Stomach (tissue), 9 donors: Measurements from ENCODE around the gene RIPPLY2. TPM values are rescaled to one million over a fixed set of nuclear protein-coding genes. Genes with fewer than 3 reads are reported as not detected.

Experiments used
- DNase-seq, 2 donors: peaks; one replicate each; pipeline versions ENCODE4 v3.0.0 to v3.0.0-alpha.2; 2013 to 2019
- H3K27ac ChIP-seq, 5 donors: fragments of 200-600 bp in 4 of 5; sonication (generic) in 4 of 5; one replicate each; pipeline ENCODE4 v1.5.1; 2013 to 2019; ENCODE audit warnings: mild to moderate bottlenecking in 1 of 5, moderate library complexity in 1 of 5
- H3K27me3 ChIP-seq, 3 donors: fragments of 200-600 bp; sonication (generic); one replicate each; pipeline ENCODE4 v1.5.1; 2017 to 2019; ENCODE audit warnings: mixed run types in 1 of 3
- H3K36me3 ChIP-seq, 4 donors: fragments of 200-600 bp; sonication (generic); 1 replicate in 3 of 4; 2 replicates in 1 of 4; pipeline ENCODE4 v1.5.1; 2016 to 2019
- H3K4me1 ChIP-seq, 4 donors: fragments of 200-600 bp; sonication (generic); one replicate each; pipeline ENCODE4 v1.5.1; 2016 to 2019
- H3K4me3 ChIP-seq, 4 donors: fragments of 200-600 bp; sonication (generic) in 3 of 4; one replicate each; pipeline ENCODE4 v1.5.1; 2016 to 2019; ENCODE audit warnings: mild to moderate bottlenecking in 1 of 4
- H3K9me3 ChIP-seq, 4 donors: fragments of 200-600 bp; sonication (generic); one replicate each; pipeline ENCODE4 v1.5.1; 2016 to 2019
- EP300 ChIP-seq: sonication (generic); formaldehyde crosslinking; IDR thresholded peaks from one replicate; pipeline ENCODE4 v1.6.1; 2017; ENCODE audit warnings: antibody characterized with exemption
- POLR2A ChIP-seq, 4 donors: fragments of 450-650 bp; IDR thresholded peaks; one replicate each; pipeline ENCODE4 v1.6.1; 2016; ENCODE audit warnings: antibody characterized with exemption in 4 of 4, control low read depth in 2 of 4, mild to moderate bottlenecking in 1 of 4, moderate library complexity in 1 of 4
- POLR2AphosphoS5 ChIP-seq, 3 donors: sonication (generic); formaldehyde crosslinking; IDR thresholded peaks; one replicate each; pipeline ENCODE4 v1.6.1; 2016; ENCODE audit warnings: antibody characterized with exemption in 3 of 3
- WGBS, 5 donors: extraction: QIAGEN DNeasy Blood & Tissue Kit in 3 of 5; methylation state at CpG; one replicate each; pipeline versions ENCODE4 v1.1.5 to v1.1.7; 2013 to 2018; 5-methylcytosine and 5-hydroxymethylcytosine counted together
- intact Hi-C: fragments of 100-400 bp; cut with DNase I; formaldehyde crosslinking; loops from one replicate; pipeline ENCODE4 v1.15.1; 2023; ENCODE audit warnings: low total_unique reads
- polyA plus RNA-seq, 3 donors: library from polyadenylated mRNA; stranded (reverse); fragments of 200-250 nt; gene quantifications; one replicate each; pipeline ENCODE4 v1.2.3, GENCODE V29; 2013
- total RNA-seq, 5 donors: library from RNA; depleted of rRNA; stranded (reverse); fragments of >200 nt; gene quantifications; one replicate each; pipeline versions ENCODE4 v1.1.0 to v1.2.3, GENCODE V29; 2014 to 2016
- TF ChIP-seq, protein P1 (sequence below), 7 experiments: fragments of 450-650 bp in 4 of 7; fragments of 200-600 bp in 3 of 7; sonication (generic) in 3 of 7; IDR thresholded peaks; one replicate each; pipeline ENCODE4 v1.5.1; 2016 to 2019; ENCODE audit warnings: antibody characterized with exemption in 7 of 7, control low read depth in 2 of 7, mild to moderate bottlenecking in 1 of 7
- donor health status: healthy with polysubstance abuse.
- donor health status: Bipolar disorder and iron deficiency.
- donor health status: healthy.

Gene RIPPLY2
- total and polyA plus RNA-seq, 8 donors, result 1.00 to 1.5 TPM; not detected in 6

DNA sequence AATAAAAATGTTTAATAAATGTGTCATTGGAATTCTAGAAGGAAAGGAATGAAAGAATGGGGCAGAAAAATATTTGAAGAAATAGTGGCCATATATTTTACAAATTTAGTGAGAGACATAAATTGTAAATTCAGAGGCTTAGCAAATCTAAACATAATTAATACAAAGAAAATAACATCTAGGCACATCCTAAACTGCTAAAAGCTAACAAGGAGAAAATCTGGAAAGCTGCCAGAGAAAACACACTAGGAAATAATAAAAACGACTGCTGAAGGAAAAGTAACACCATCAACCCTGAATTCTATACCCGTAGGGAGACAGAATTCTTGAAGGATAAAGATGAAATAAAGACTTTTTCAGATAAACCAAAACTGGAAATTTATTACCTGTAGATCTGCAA, 30.1 kb downstream of the RIPPLY2 start:
- no peaks in the 10 kb centered on the region for H3K36me3 ChIP-seq
- H3K4me3 ChIP-seq, result no peak overlapping the region
- intact Hi-C loops, result loop anchor here (10.0 kb wide), 1 partner anchor 342 kb away; the partner anchor contains the start of gene CEP162
- no peak overlapping the region for H3K27ac ChIP-seq
- WGBS, 5 donors, result 22 to 36% (median 26%) methylated on average over 2 of the region's 2 CpGs
- H3K27me3 ChIP-seq, result no peaks in the 10 kb centered on the region
- H3K9me3 ChIP-seq, result no peaks in the 10 kb centered on the region
- TF ChIP-seq POLR2A (IDR thresholded peaks at IDR 0.05) (no peak), POLR2AphosphoS5 (IDR thresholded peaks at IDR 0.05) (no peak), EP300 (no peak)
- TF ChIP-seq, protein P1, sequence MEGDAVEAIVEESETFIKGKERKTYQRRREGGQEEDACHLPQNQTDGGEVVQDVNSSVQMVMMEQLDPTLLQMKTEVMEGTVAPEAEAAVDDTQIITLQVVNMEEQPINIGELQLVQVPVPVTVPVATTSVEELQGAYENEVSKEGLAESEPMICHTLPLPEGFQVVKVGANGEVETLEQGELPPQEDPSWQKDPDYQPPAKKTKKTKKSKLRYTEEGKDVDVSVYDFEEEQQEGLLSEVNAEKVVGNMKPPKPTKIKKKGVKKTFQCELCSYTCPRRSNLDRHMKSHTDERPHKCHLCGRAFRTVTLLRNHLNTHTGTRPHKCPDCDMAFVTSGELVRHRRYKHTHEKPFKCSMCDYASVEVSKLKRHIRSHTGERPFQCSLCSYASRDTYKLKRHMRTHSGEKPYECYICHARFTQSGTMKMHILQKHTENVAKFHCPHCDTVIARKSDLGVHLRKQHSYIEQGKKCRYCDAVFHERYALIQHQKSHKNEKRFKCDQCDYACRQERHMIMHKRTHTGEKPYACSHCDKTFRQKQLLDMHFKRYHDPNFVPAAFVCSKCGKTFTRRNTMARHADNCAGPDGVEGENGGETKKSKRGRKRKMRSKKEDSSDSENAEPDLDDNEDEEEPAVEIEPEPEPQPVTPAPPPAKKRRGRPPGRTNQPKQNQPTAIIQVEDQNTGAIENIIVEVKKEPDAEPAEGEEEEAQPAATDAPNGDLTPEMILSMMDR (IDR thresholded peaks at IDR 0.05), result no peak
- DNase-seq, result no peak
- peaks cover 0 to 11% (median 2%) of the 10 kb centered on the region in 4 donors for H3K4me1 ChIP-seq

DNA sequence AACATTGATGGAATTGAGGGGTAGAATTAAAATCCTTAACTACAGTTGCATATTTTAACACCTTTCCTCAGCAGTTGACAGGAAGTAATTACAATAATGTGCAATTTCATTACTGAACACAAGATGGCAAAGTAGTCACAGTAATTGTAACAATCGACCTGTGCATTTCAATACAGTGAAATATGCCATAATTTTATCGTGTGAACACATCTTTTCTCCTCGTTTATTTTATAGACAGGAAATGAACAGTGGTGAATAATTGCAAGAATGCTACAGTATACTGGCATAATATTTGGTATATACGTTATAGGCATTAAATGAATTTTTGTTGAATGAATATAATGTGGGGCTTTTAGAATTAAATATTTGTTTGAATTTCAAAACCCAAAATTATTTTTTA, 31.4 kb downstream of the RIPPLY2 start:
- intact Hi-C loops, result loop anchor here (10.0 kb wide), 1 partner anchor 340 kb away; the partner anchor contains the start of gene CEP162
- Histone ChIP-seq H3K27me3 (no peaks in the 10 kb centered on the region), H3K4me3 (no peak overlapping the region), H3K36me3 (no peaks in the 10 kb centered on the region), H3K4me1 (peaks cover 0 to 2% (median 0%) of the 10 kb centered on the region in 4 donors), H3K9me3 (no peaks in the 10 kb centered on the region), H3K27ac (no peak overlapping the region)
- peak in 1 of 2 donors; percentile 78 for DNase-seq
- no peak for TF ChIP-seq POLR2A (IDR thresholded peaks at IDR 0.05)
- peak in 1 of 3 donors; percentile 9 for TF ChIP-seq POLR2AphosphoS5 (IDR thresholded peaks at IDR 0.05)
- TF ChIP-seq, protein P1 (IDR thresholded peaks at IDR 0.05), result peak in 5 of 7 experiments; percentile 38 to 76 (median 62)
- TF ChIP-seq EP300, result no peak
- 7 to 9% (median 9%) methylated on average over 4 of the region's 4 CpGs for WGBS, 5 donors

DNA sequence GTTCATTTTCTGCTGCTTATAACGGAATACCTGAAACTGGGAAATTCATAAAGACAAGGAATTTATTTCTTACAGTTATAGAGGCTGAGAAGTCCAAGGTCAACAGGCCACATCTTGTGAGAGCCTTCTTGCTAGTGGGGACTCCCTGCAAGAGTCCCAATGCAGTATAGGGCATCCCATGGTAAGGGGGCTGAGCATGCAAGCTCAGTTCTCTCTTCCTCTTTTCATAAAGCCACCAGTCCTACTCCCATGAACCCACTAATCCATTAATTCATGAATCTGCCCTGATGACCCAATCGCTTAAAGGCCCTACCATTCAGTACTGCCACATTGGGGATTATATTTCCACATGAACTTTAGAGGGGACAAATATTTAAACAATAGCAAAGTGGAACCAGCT, 32.8 kb downstream of the RIPPLY2 start:
- no peaks in the 10 kb centered on the region for H3K27me3 ChIP-seq
- WGBS, 5 donors, result 92 to 100% (median 96%) methylated on average over 2 of the region's 2 CpGs
- TF ChIP-seq EP300, result no peak
- no peak for TF ChIP-seq POLR2AphosphoS5 (IDR thresholded peaks at IDR 0.05)
- TF ChIP-seq POLR2A (IDR thresholded peaks at IDR 0.05), result no peak
- TF ChIP-seq, protein P1 (IDR thresholded peaks at IDR 0.05), result no peak
- H3K4me3 ChIP-seq, result no peak overlapping the region
- DNase-seq, result no peak
- intact Hi-C loops, result loop anchor here (10.0 kb wide), 1 partner anchor 339 kb away; the partner anchor contains the start of gene CEP162
- H3K36me3 ChIP-seq, result no peaks in the 10 kb centered on the region
- H3K9me3 ChIP-seq, result no peaks in the 10 kb centered on the region
- H3K27ac ChIP-seq, result no peak overlapping the region
- H3K4me1 ChIP-seq, result no peaks in the 10 kb centered on the region

DNA sequence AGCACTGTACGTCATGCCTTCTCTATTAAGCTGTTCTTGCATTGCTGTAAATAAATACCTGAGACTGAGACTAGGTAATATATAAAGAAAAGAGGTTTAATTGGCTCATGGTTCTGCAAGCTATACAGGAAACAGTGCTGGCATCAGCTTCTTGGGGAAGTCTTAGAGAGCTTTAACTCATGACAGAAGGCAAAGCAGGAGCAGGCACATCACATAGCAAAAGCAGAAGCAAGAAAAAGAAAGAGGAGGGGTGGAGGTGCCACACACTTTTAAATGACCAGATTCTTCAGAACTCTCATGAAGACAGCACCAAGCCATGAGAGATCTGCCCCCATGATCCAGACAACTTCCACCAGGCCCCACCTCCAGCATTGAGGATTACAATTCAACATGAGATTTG, 36.5 kb downstream of the RIPPLY2 start:
- H3K36me3 ChIP-seq, result peaks cover 0 to 7% (median 2%) of the 10 kb centered on the region in 4 donors
- peaks cover 0 to 12% (median 5%) of the 10 kb centered on the region in 4 donors for H3K4me1 ChIP-seq
- intact Hi-C loops, result loop anchor here (10.0 kb wide), 1 partner anchor 335 kb away; the partner anchor contains the start of gene CEP162
- no peaks in the 10 kb centered on the region for H3K9me3 ChIP-seq
- TF ChIP-seq, protein P1 (IDR thresholded peaks at IDR 0.05), result no peak
- no peak for TF ChIP-seq EP300
- TF ChIP-seq POLR2A (IDR thresholded peaks at IDR 0.05), result no peak
- TF ChIP-seq POLR2AphosphoS5 (IDR thresholded peaks at IDR 0.05), result no peak
- no peak overlapping the region for H3K27ac ChIP-seq
- H3K4me3 ChIP-seq, result no peak overlapping the region
- no peaks in the 10 kb centered on the region for H3K27me3 ChIP-seq
- WGBS, 5 donors, result 96 to 100% (median 97%) methylated on average over 1 of the region's 1 CpG
- no peak for DNase-seq
